Neural progenitor cell (in vitro differentiated cells): ENCODE results near the gene PHF14. TPM values are rescaled to one million over a fixed set of nuclear protein-coding genes. Genes with fewer than 3 reads are reported as not detected.
A peak's percentile ranks its signal among the peaks of the same experiment; 100 is the strongest.

Source experiments
- DNase-seq: peaks from one replicate; pipeline ENCODE4 v3.0.0-alpha.2; 2016; ENCODE audit warnings: low spot score
- H2AFZ ChIP-seq: fragments of 200-600 bp; sonication (generic); replicated peaks from 2 replicates; pipeline ENCODE4 v1.6.1; 2016; ENCODE audit warnings: antibody characterized with exemption
- H3F3A ChIP-seq: fragments of 200-600 bp; sonication (generic); 2 replicates; pipeline ENCODE4 v1.6.1; 2016; ENCODE audit warnings: antibody characterized with exemption, low read depth
- H3K27ac ChIP-seq: fragments of 200-600 bp; sonication (generic); 2 replicates; pipeline ENCODE4 v1.5.1; 2016; ENCODE audit warnings: mild to moderate bottlenecking
- H3K27me3 ChIP-seq: fragments of 200-600 bp; sonication (generic); 2 replicates; pipeline ENCODE4 v1.6.1; 2016; ENCODE audit warnings: mild to moderate bottlenecking, moderate library complexity
- H3K36me3 ChIP-seq: fragments of 200-600 bp; sonication (generic); 2 replicates; pipeline ENCODE4 v1.5.1; 2016
- H3K4me1 ChIP-seq: fragments of 200-600 bp; sonication (generic); 2 replicates; pipeline ENCODE4 v1.6.1; 2016; ENCODE audit warnings: mixed run types
- H3K4me2 ChIP-seq: fragments of 200-600 bp; sonication (generic); 2 replicates; pipeline ENCODE4 v1.6.1; 2016
- H3K4me3 ChIP-seq: fragments of 200-600 bp; sonication (generic); 2 replicates; pipeline ENCODE4 v1.5.1; 2016
- H3K79me2 ChIP-seq: fragments of 200-600 bp; sonication (generic); 2 replicates; pipeline ENCODE4 v1.6.1; 2016; ENCODE audit warnings: low read depth
- H3K9ac ChIP-seq: fragments of 200-600 bp; sonication (generic); 2 replicates; pipeline ENCODE4 v1.6.1; 2016
- H3K9me3 ChIP-seq: fragments of 200-600 bp; sonication (generic); 2 replicates; pipeline ENCODE4 v1.5.1; 2016; ENCODE audit warnings: low read depth
- H4K20me1 ChIP-seq: fragments of 200-600 bp; sonication (generic); 2 replicates; pipeline ENCODE4 v1.6.1; 2016; ENCODE audit warnings: low read depth
- H3K27ac Mint-ChIP-seq: 3 replicates; pipeline ENCODE4 v1.8.0; 2021; ENCODE audit warnings: mixed read lengths
- H3K27me3 Mint-ChIP-seq: 2 replicates; pipeline ENCODE4 v1.8.0; 2022; ENCODE audit warnings: low read depth, mild to moderate bottlenecking, inconsistent platforms, moderate library complexity, mixed read lengths; ENCODE audit not compliant: insufficient read depth
- H3K36me3 Mint-ChIP-seq: 3 replicates; pipeline ENCODE4 v1.8.0; 2021; ENCODE audit warnings: mixed read lengths
- H3K4me1 Mint-ChIP-seq: 3 replicates; pipeline ENCODE4 v1.8.0; 2021; ENCODE audit warnings: mixed read lengths
- H3K4me3 Mint-ChIP-seq: 3 replicates; pipeline ENCODE4 v1.8.0; 2021; ENCODE audit warnings: mild to moderate bottlenecking, moderate library complexity, mixed read lengths
- H3K9me3 Mint-ChIP-seq: 3 replicates; pipeline ENCODE4 v1.8.0; 2020; ENCODE audit warnings: mixed read lengths
- CTCF ChIP-seq: fragments of 200-600 bp; sonication (generic); IDR thresholded peaks from 2 replicates; pipeline ENCODE4 v1.5.1; 2017; ENCODE audit warnings: antibody characterized with exemption, mild to moderate bottlenecking
- EZH2 ChIP-seq: fragments of 200-600 bp; sonication (generic); IDR thresholded peaks from 2 replicates; pipeline ENCODE4 v1.6.1; 2017; ENCODE audit warnings: antibody characterized with exemption, mild to moderate bottlenecking, moderate library complexity
- EZH2phosphoT487 ChIP-seq: fragments of 200-600 bp; sonication (generic); IDR thresholded peaks from 2 replicates; pipeline ENCODE4 v1.6.1; 2017; ENCODE audit warnings: antibody characterized with exemption
- total RNA-seq: library from RNA; depleted of rRNA; stranded (reverse); fragments of >200 nt; gene quantifications from 2 replicates; pipeline ENCODE4 v1.2.3, GENCODE V29; 2015; ENCODE audit warnings: low replicate concordance

The PHF14 gene
- total RNA-seq, 1 donor from 2014 or later: 80.4 TPM

GRCh38 chr7:11170863-11171568 is 197.3 kb downstream of the PHF14 start:
- H3K9me3 ChIP-seq: no peaks in the 10 kb centered on the region
- H3K36me3 ChIP-seq: no peaks in the 10 kb centered on the region
- H3K79me2 ChIP-seq: no peaks in the 10 kb centered on the region
- H3K4me2 ChIP-seq: no peak overlapping the region
- H4K20me1 ChIP-seq: no peaks in the 10 kb centered on the region
- no peak for DNase-seq
- H3K27me3 Mint-ChIP-seq: no peaks in the 10 kb centered on the region
- H3K4me3 Mint-ChIP-seq: no peak overlapping the region
- no peak overlapping the region for H3K4me3 ChIP-seq
- TF ChIP-seq CTCF (no peak), EZH2 (no peak), EZH2phosphoT487 (no peak)
- H3K4me1 Mint-ChIP-seq: peaks cover 4% of the 10 kb centered on the region
- no peak overlapping the region for H2AFZ ChIP-seq
- no peaks in the 10 kb centered on the region for H3K27me3 ChIP-seq
- H3F3A ChIP-seq: no peaks in the 10 kb centered on the region
- H3K27ac Mint-ChIP-seq: no peak overlapping the region
- H3K9me3 Mint-ChIP-seq: no peaks in the 10 kb centered on the region
- no peak overlapping the region for H3K27ac ChIP-seq
- no peak overlapping the region for H3K9ac ChIP-seq
- peaks cover 6% of the 10 kb centered on the region for H3K4me1 ChIP-seq
- no peaks in the 10 kb centered on the region for H3K36me3 Mint-ChIP-seq

DNA sequence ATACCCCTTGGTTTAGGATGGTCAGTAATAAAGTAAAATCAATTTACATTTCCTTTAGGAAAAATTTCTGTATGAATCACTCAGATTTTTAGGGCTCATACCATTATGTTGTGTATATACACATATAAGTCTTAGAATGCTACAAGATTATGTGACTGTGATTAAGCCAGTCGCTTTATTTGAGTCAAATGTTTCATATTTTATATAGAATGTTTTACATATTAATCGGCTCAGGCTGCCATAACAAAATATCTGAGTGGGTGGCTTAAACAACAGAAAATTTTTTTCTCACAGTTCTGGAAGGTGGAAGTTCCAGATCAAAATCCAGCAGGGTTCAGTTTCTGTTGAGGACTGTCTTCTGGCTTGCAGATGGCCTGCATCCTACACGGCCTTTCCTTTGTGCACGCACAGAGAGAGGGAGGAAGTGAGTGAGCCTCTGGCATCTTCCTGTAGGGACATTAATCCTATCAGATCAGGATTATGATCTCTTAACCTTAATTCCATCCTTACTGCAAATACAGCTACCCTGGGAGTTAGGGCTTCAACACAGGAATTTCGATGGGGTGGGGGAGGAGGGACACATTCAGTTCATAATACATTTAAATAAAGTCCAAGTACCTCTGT is 198.0 kb downstream of the PHF14 start:
- Histone ChIP-seq H3K79me2 (no peaks in the 10 kb centered on the region), H3K4me1 (peaks cover 6% of the 10 kb centered on the region), H4K20me1 (no peaks in the 10 kb centered on the region), H2AFZ (no peak overlapping the region), H3K36me3 (no peaks in the 10 kb centered on the region), H3K9me3 (no peaks in the 10 kb centered on the region), H3K9ac (no peak overlapping the region), H3F3A (no peaks in the 10 kb centered on the region), H3K4me3 (no peak overlapping the region), H3K27ac (no peak overlapping the region), H3K27me3 (no peaks in the 10 kb centered on the region), H3K4me2 (no peak overlapping the region)
- Mint-ChIP-seq H3K27me3 (no peaks in the 10 kb centered on the region), H3K4me3 (no peak overlapping the region), H3K27ac (no peak overlapping the region), H3K9me3 (no peaks in the 10 kb centered on the region), H3K4me1 (peaks cover 4% of the 10 kb centered on the region), H3K36me3 (no peaks in the 10 kb centered on the region)
- TF ChIP-seq EZH2phosphoT487: no peak
- no peak for TF ChIP-seq CTCF
- no peak for TF ChIP-seq EZH2
- DNase-seq: peak; percentile 40

- no peak overlapping the region for H3K27ac ChIP-seq
- no peak for TF ChIP-seq EZH2
- TF ChIP-seq CTCF: no peak
- no peak for TF ChIP-seq EZH2phosphoT487
- no peak overlapping the region for H3K4me3 Mint-ChIP-seq
- H3K9me3 Mint-ChIP-seq: no peaks in the 10 kb centered on the region
- no peaks in the 10 kb centered on the region for H3K9me3 ChIP-seq
- no peak overlapping the region for H2AFZ ChIP-seq
- H3K4me1 ChIP-seq: peaks cover 6% of the 10 kb centered on the region
- H3K79me2 ChIP-seq: no peaks in the 10 kb centered on the region
- no peak for DNase-seq
- no peaks in the 10 kb centered on the region for H3K36me3 ChIP-seq
- H4K20me1 ChIP-seq: no peaks in the 10 kb centered on the region
- H3K27me3 Mint-ChIP-seq: no peaks in the 10 kb centered on the region
- no peaks in the 10 kb centered on the region for H3K36me3 Mint-ChIP-seq
- H3K4me2 ChIP-seq: no peak overlapping the region
- no peak overlapping the region for H3K27ac Mint-ChIP-seq
- peaks cover 4% of the 10 kb centered on the region for H3K4me1 Mint-ChIP-seq
- no peaks in the 10 kb centered on the region for H3F3A ChIP-seq
- no peak overlapping the region for H3K4me3 ChIP-seq
- H3K27me3 ChIP-seq: no peaks in the 10 kb centered on the region
- no peak overlapping the region for H3K9ac ChIP-seq
These were observed 199.2 kb downstream of the PHF14 start for GRCh38 chr7:11172835-11173234.
